DND-41 (cell line): ENCODE measurements around the gene CAMK1.
"Not testable (repeated sequence)": the region's sequence is repeated elsewhere in the genome, so short reads cannot be mapped to it uniquely, and the experiment has no call there.

Experiments
- ATAC-seq: fragments of 200-7000 bp; cut with Tn5 transposase; 3 replicates; pipeline ENCODE4 v1.9.1; 2021; ENCODE audit warnings: low read depth; ENCODE audit not compliant: insufficient read depth
- DNase-seq: peaks from one replicate; pipeline ENCODE4 v3.0.0-alpha.2; 2020
- H2AFZ ChIP-seq: 2 replicates; pipeline ENCODE4 v1.6.0; 2012; ENCODE audit warnings: low read depth, low read length
- H3K27ac ChIP-seq: 2 replicates; pipeline ENCODE4 v1.5.1; 2012; ENCODE audit warnings: low read length, inconsistent platforms
- H3K27me3 ChIP-seq: fragments of 200-600 bp; sonication (generic); 2 replicates; pipeline ENCODE4 v1.6.0; 2012; ENCODE audit warnings: low read length, mild to moderate bottlenecking, inconsistent platforms; ENCODE audit not compliant: insufficient read depth, poor library complexity
- H3K36me3 ChIP-seq: 2 replicates; pipeline ENCODE4 v1.5.1; 2012; ENCODE audit warnings: low read length, inconsistent platforms; ENCODE audit not compliant: insufficient read depth
- H3K4me1 ChIP-seq: 2 replicates; pipeline ENCODE4 v1.5.1; 2012; ENCODE audit warnings: mild to moderate bottlenecking, low read length; ENCODE audit not compliant: insufficient read depth
- H3K4me2 ChIP-seq: 2 replicates; pipeline ENCODE4 v1.6.0; 2012; ENCODE audit warnings: mild to moderate bottlenecking, moderate library complexity, low read length, inconsistent platforms; ENCODE audit not compliant: insufficient read depth
- H3K4me3 ChIP-seq, 2 experiments: fragments of 200-600 bp in 1 of 2; shearing (Covaris generic) in 1 of 2; 2 replicates each; pipeline ENCODE4 v1.5.1; 2012 to 2016; ENCODE audit warnings: inconsistent platforms in 2 of 2, low read length in 2 of 2, mild to moderate bottlenecking in 2 of 2, low read depth in 1 of 2, moderate library complexity in 1 of 2
- H3K79me2 ChIP-seq: 2 replicates; pipeline ENCODE4 v1.6.0; 2012; ENCODE audit warnings: low read length, inconsistent platforms; ENCODE audit not compliant: insufficient read depth
- H3K9ac ChIP-seq: 2 replicates; pipeline ENCODE4 v1.6.0; 2012; ENCODE audit warnings: low read depth, mild to moderate bottlenecking, inconsistent platforms, low read length, moderate library complexity
- H3K9me3 ChIP-seq: 2 replicates; pipeline ENCODE4 v1.5.1; 2012; ENCODE audit warnings: low read length, moderate library complexity, mild to moderate bottlenecking, inconsistent platforms; ENCODE audit not compliant: insufficient read depth, severe bottlenecking
- H4K20me1 ChIP-seq: 2 replicates; pipeline ENCODE4 v1.6.0; 2012; ENCODE audit warnings: low read length; ENCODE audit not compliant: insufficient read depth
- EZH2 ChIP-seq: IDR thresholded peaks from 3 replicates; pipeline ENCODE4 v1.6.1; 2012; ENCODE audit warnings: borderline replicate concordance, low read depth, mild to moderate bottlenecking, moderate library complexity, low read length, inconsistent platforms; ENCODE audit not compliant: severe bottlenecking
- TF ChIP-seq, protein P1 (sequence below): IDR thresholded peaks from 2 replicates; pipeline ENCODE4 v1.5.1; 2012; ENCODE audit warnings: borderline replicate concordance, low read length, moderate library complexity, mild to moderate bottlenecking; ENCODE audit not compliant: poor library complexity, severe bottlenecking; ENCODE audit errors: extremely low read depth

The CAMK1 gene

GRCh38 chr3:9777694-9778021 is 7.9 kb upstream of the CAMK1 start:
- H3K27ac ChIP-seq: no peak overlapping the region
- peaks cover 31% of the 10 kb centered on the region for H4K20me1 ChIP-seq
- TF ChIP-seq, protein P1, sequence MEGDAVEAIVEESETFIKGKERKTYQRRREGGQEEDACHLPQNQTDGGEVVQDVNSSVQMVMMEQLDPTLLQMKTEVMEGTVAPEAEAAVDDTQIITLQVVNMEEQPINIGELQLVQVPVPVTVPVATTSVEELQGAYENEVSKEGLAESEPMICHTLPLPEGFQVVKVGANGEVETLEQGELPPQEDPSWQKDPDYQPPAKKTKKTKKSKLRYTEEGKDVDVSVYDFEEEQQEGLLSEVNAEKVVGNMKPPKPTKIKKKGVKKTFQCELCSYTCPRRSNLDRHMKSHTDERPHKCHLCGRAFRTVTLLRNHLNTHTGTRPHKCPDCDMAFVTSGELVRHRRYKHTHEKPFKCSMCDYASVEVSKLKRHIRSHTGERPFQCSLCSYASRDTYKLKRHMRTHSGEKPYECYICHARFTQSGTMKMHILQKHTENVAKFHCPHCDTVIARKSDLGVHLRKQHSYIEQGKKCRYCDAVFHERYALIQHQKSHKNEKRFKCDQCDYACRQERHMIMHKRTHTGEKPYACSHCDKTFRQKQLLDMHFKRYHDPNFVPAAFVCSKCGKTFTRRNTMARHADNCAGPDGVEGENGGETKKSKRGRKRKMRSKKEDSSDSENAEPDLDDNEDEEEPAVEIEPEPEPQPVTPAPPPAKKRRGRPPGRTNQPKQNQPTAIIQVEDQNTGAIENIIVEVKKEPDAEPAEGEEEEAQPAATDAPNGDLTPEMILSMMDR: no peak
- TF ChIP-seq EZH2: no peak
- H3K9ac ChIP-seq: no peak overlapping the region
- H3K36me3 ChIP-seq: peaks cover 14% of the 10 kb centered on the region
- no peak overlapping the region for H2AFZ ChIP-seq
- no peak overlapping the region for H3K4me3 ChIP-seq
- no peaks in the 10 kb centered on the region for H3K79me2 ChIP-seq
- peaks cover 8% of the 10 kb centered on the region for H3K27me3 ChIP-seq
- no peak for ATAC-seq
- DNase-seq: no peak
- no peak overlapping the region for H3K4me2 ChIP-seq
- H3K9me3 ChIP-seq: no peaks in the 10 kb centered on the region
- H3K4me1 ChIP-seq: peaks cover 28% of the 10 kb centered on the region

GRCh38 chr3:9776896-9777693 is 7.3 kb upstream of the CAMK1 start:
- Histone ChIP-seq H4K20me1 (peaks cover 31% of the 10 kb centered on the region), H3K4me3 (no peak overlapping the region), H3K9me3 (no peaks in the 10 kb centered on the region), H3K4me1 (peaks cover 28% of the 10 kb centered on the region), H3K9ac (no peak overlapping the region), H3K27me3 (peaks cover 8% of the 10 kb centered on the region), H3K36me3 (peaks cover 9% of the 10 kb centered on the region), H3K27ac (no peak overlapping the region), H3K79me2 (no peaks in the 10 kb centered on the region), H3K4me2 (no peak overlapping the region), H2AFZ (no peak overlapping the region)
- ATAC-seq (no peak), DNase-seq (no peak)
- no peak for TF ChIP-seq EZH2
- TF ChIP-seq, protein P1: no peak

GRCh38 chr3:9771007-9771406 is 1.3 kb upstream of the CAMK1 start:
- not testable (repeated sequence) for H3K4me3 ChIP-seq, H3K9ac ChIP-seq, DNase-seq, H4K20me1 ChIP-seq, H2AFZ ChIP-seq, H3K27me3 ChIP-seq, H3K4me2 ChIP-seq, H3K79me2 ChIP-seq, H3K36me3 ChIP-seq, H3K27ac ChIP-seq, H3K4me1 ChIP-seq, ATAC-seq, H3K9me3 ChIP-seq

DNA sequence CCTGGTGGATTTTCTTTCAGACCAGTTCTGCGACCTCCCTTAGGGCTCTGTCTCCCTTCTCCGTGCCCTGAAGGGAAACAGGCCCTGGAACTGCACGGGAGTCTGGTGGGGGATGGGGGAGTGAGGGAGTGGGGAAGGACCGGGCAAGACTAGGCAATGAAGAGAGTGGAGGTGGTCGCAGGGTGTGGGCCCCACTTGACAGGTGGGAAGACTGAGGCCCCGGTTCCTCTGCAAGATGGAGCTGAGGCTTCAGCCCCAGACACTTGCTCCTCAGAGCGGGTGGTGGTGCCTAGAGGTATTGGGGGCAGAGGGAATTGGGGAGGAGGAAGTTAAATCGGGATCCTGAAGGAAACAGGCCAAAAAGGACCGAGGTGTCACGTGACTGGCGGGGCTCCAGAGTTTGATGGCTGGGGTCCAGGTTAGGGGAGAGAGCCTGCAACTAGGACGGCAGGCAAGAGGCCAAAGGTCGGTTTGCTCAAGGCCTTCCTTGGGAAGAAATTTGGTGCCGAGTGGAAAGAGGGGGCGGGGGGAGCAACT is 597 bp upstream of the CAMK1 start:
- no peaks in the 10 kb centered on the region for H3K79me2 ChIP-seq
- no peak overlapping the region for H3K9ac ChIP-seq
- no peak overlapping the region for H3K4me2 ChIP-seq
- H3K27ac ChIP-seq: no peak overlapping the region
- TF ChIP-seq, protein P1: no peak
- TF ChIP-seq EZH2: no peak
- H3K4me3 ChIP-seq: no peak overlapping the region
- H2AFZ ChIP-seq: no peak overlapping the region
- H3K4me1 ChIP-seq: no peaks in the 10 kb centered on the region
- no peaks in the 10 kb centered on the region for H3K27me3 ChIP-seq
- no peaks in the 10 kb centered on the region for H3K36me3 ChIP-seq
- H3K9me3 ChIP-seq: no peaks in the 10 kb centered on the region
- H4K20me1 ChIP-seq: 0 out of 2 replicates have a peak, but pooled peaks cover 7% of the 10 kb centered on the region
- DNase-seq (no peak), ATAC-seq (no peak)
